Inflammatory macrophage treated with lipopolysaccharide for 4 hours (primary cell): ENCODE data around the gene C1QTNF9B.

Experiments used
- DNase-seq: peaks from one replicate; pipeline ENCODE4 v3.0.0-alpha.2; 2020

C1QTNF9B gene

GRCh38 chr13:23856008-23856750 lies 41.1 kb downstream of the C1QTNF9B start:
- no peak for DNase-seq

DNA sequence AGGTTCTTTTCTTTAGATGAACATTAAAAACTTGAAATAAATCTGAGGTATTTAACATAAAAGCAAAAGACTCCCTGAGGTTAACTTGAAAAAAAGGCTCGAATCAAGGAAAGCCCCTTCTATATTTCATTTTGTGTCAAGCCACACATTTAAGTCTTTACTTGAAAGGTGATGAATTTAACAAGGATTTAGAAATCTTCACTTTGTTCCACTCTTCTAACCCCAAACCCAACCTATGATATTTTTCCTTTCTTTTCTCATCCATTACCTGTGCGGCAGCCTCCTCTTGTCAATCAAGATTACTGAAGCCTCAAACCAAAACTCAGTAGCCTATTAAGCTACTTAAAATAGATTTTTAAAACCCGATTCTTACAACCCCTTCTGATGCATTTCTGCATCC lies 41.9 kb downstream of the C1QTNF9B start:
- DNase-seq, result no peak

DNA sequence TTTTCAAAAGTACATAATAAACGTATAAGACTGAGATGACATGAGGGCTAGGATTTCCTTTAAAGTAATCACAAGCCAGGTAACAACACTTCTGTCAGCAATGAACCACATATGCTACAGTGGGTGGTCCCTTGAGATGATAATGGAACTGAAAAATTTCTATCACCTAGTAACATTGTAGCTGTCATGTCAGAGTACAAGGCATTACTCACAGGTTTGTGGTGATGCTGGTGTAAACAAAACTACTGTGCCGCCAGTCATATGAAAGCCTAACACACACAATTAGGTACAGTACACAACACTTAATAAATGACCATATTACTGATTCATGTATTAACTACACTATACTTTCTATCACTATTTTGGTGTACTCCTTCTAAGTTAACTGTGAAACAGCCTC lies 45.0 kb downstream of the C1QTNF9B start:
- DNase-seq, result no peak

GRCh38 chr13:23851106-23851505 lies 46.2 kb downstream of the C1QTNF9B start:
- no peak for DNase-seq

- no peak for DNase-seq
Observed at GRCh38 chr13:23850134-23850533, 47.2 kb downstream of the C1QTNF9B start.

- no peak for DNase-seq
Observed at GRCh38 chr13:23849670-23850069, 47.6 kb downstream of the C1QTNF9B start.

DNA sequence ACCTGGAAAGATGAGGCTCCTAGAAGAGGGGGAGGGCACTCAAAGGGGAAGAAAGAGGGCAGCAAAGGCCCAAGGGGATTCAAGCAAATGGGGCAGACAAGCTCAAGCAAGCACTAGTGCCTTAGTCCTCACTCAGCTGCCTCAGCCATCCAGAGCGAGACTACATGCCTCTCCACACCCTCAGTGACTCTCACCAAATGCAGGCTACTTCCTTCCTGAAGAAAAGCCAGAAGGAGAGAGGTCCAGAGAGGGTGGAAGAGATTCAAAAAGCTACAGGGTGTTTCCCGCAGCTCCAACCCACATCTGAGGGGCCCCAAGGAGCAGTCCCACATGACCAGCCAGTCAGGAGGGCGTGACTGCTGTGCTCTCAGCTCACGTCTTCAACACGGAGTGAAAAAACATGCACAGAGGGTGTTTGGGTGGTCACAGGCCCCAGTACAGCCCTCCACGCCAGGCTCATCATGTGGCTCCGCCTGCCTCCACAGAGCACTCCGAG lies 48.6 kb downstream of the C1QTNF9B start:
- no peak for DNase-seq

GRCh38 chr13:23848019-23848418 lies 49.3 kb downstream of the C1QTNF9B start:
- no peak for DNase-seq

DNA sequence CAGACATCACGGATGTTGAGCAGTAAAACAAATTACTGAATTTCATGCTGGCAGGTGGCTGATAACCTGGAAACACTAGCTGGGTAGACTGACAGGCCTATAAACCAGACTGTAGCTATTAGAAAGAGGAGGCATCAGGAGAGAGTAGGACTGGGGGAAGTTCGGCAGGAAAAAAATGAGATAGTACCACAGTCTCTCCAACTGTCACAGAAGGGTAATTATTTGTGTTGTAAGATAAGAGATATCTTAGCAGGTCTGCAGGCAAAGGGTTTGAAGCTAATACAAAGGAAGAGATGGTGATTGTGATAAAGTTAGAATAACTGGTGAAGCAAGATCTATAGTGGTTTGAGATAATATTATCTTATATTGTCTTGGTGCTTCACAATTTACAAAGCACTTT lies 49.8 kb downstream of the C1QTNF9B start:
- DNase-seq, result no peak

- no peak for DNase-seq
Observed at GRCh38 chr13:23845105-23845725, 52.1 kb downstream of the C1QTNF9B start.

GRCh38 chr13:23844132-23844531 lies 53.2 kb downstream of the C1QTNF9B start:
- DNase-seq, result no peak

- DNase-seq, result no peak
Observed at GRCh38 chr13:23843436-23843835, 53.9 kb downstream of the C1QTNF9B start.

DNA sequence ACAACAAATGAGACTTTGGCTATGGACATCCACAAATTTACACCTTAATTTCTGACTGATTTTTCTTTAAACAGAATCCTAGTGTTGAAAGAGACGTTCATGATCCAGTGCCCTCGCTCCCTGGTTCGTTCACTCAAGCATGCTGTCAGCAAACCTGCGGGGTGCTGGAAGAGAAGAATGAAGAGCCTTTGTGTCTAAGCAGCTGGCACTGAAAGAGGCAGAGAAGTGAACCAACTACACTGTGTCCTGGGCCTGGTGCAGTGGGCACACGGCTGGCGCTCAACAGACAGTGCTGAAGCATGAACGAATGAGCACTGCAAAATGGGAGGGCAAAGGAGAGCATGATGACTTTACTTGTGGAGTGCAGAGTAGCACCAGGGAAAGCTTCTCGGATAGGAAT lies 54.9 kb downstream of the C1QTNF9B start:
- DNase-seq, result no peak
